ENCODE data around the gene PDE4D. TPM values are rescaled to one million over a fixed set of nuclear protein-coding genes. Genes with fewer than 3 reads are reported as not detected.

The PDE4D gene
- total RNA-seq, 1 experiment from 2014 or later = 11.6 TPM

GRCh38 chr5:59218424-59219045 is 675.0 kb downstream of the PDE4D start:
- no TSS peak for BruUV-seq (replicated peaks)
- Mint-ChIP-seq H3K27ac (ENCODE audit: unreplicated experiment) (no peak overlapping the region), H3K4me1 (ENCODE audit: low read depth, unreplicated experiment) (peaks cover 7% of the 10 kb centered on the region), H3K4me3 (ENCODE audit: low read depth, unreplicated experiment) (no peak overlapping the region), H3K36me3 (ENCODE audit: insufficient read depth, unreplicated experiment) (no peaks in the 10 kb centered on the region), H3K27me3 (ENCODE audit: unreplicated experiment) (no peaks in the 10 kb centered on the region), H3K9me3 (ENCODE audit: low read depth, unreplicated experiment) (no peaks in the 10 kb centered on the region)
- CTCF ChIA-PET = no interaction called here
- DNase-seq = no peak
- TF ChIP-seq CTCF (IDR thresholded peaks at IDR 0.05; ENCODE audit: unreplicated experiment) = no peak
- intact Hi-C loops (cut with micrococcal nuclease; ENCODE audit: unreplicated experiment) = loop anchor here (1.0 to 5.0 kb wide), 2 partner anchors 129 to 150 kb away; no protein-coding TSS in a partner anchor

GRCh38 chr5:59216841-59217240 is 676.7 kb downstream of the PDE4D start:
- Mint-ChIP-seq H3K36me3 (ENCODE audit: insufficient read depth, unreplicated experiment) (no peaks in the 10 kb centered on the region), H3K27ac (ENCODE audit: unreplicated experiment) (peak overlapping the region; percentile 11), H3K9me3 (ENCODE audit: low read depth, unreplicated experiment) (no peaks in the 10 kb centered on the region), H3K4me1 (ENCODE audit: low read depth, unreplicated experiment) (peaks cover 7% of the 10 kb centered on the region), H3K4me3 (ENCODE audit: low read depth, unreplicated experiment) (no peak overlapping the region), H3K27me3 (ENCODE audit: unreplicated experiment) (no peaks in the 10 kb centered on the region)
- TF ChIP-seq CTCF (IDR thresholded peaks at IDR 0.05; ENCODE audit: unreplicated experiment) = no peak
- CTCF ChIA-PET = interaction anchor here (0.6 to 1.7 kb wide), 4 partner anchors 37 to 226 kb away, joined by 3 to 4 read pairs (median 3); no protein-coding TSS in a partner anchor
- intact Hi-C loops (cut with micrococcal nuclease; ENCODE audit: unreplicated experiment) = loop anchor here (5.0 kb wide), 1 partner anchor 130 kb away; no protein-coding TSS in a partner anchor
- BruUV-seq (replicated peaks) = no TSS peak
- DNase-seq = no peak

GRCh38 chr5:59212596-59212995 is 680.9 kb downstream of the PDE4D start:
- Mint-ChIP-seq H3K4me1 (ENCODE audit: low read depth, unreplicated experiment) (peaks cover 7% of the 10 kb centered on the region), H3K27ac (ENCODE audit: unreplicated experiment) (no peak overlapping the region), H3K4me3 (ENCODE audit: low read depth, unreplicated experiment) (no peak overlapping the region), H3K9me3 (ENCODE audit: low read depth, unreplicated experiment) (no peaks in the 10 kb centered on the region), H3K36me3 (ENCODE audit: insufficient read depth, unreplicated experiment) (no peaks in the 10 kb centered on the region), H3K27me3 (ENCODE audit: unreplicated experiment) (no peaks in the 10 kb centered on the region)
- CTCF ChIA-PET = no interaction called here
- DNase-seq = no peak
- TF ChIP-seq CTCF (IDR thresholded peaks at IDR 0.05; ENCODE audit: unreplicated experiment) = no peak
- no TSS peak for BruUV-seq (replicated peaks)
- intact Hi-C loops (cut with micrococcal nuclease; ENCODE audit: unreplicated experiment) = no loop called here

GRCh38 chr5:59209758-59210359 is 683.7 kb downstream of the PDE4D start:
- CTCF ChIA-PET = no interaction called here
- Mint-ChIP-seq H3K4me3 (ENCODE audit: low read depth, unreplicated experiment) (no peak overlapping the region), H3K4me1 (ENCODE audit: low read depth, unreplicated experiment) (no peaks in the 10 kb centered on the region), H3K36me3 (ENCODE audit: insufficient read depth, unreplicated experiment) (no peaks in the 10 kb centered on the region), H3K9me3 (ENCODE audit: low read depth, unreplicated experiment) (no peaks in the 10 kb centered on the region), H3K27me3 (ENCODE audit: unreplicated experiment) (no peaks in the 10 kb centered on the region), H3K27ac (ENCODE audit: unreplicated experiment) (no peak overlapping the region)
- DNase-seq = no peak
- BruUV-seq (replicated peaks) = no TSS peak
- intact Hi-C loops (cut with micrococcal nuclease; ENCODE audit: unreplicated experiment) = no loop called here
- TF ChIP-seq CTCF (IDR thresholded peaks at IDR 0.05; ENCODE audit: unreplicated experiment) = no peak

All from Calu3 (cell line).